ENCODE data around the gene RER1. TPM values are rescaled to one million over a fixed set of nuclear protein-coding genes. Genes with fewer than 3 reads are reported as not detected.

Gene RER1
- polyA plus RNA-seq, 3 donors from 2014 or later: 185 to 216 (median 210) TPM

DNA sequence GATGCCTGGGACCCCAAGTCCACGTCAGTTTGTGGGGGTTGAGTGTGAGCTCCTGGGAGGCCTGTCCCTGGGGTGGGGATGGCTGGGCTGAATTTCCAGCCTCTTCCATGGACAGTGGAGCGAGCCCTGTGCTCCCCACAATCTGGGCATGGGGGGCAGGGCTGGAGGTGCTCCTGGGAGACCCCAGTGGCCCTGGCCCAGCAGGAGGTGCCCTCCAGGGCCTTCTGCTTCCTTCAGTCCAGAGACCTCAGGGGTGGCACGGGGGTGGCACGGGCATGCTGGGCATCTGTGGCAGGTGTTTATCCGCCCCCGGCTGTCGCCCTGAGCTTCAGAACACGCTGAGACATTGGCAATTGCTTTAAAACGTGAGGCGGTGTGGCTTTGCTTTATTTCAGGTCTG is 41.1 kb upstream of the RER1 start:
- H3K27ac Mint-ChIP-seq: no peak overlapping the region
- no peaks in the 10 kb centered on the region for H3K4me1 Mint-ChIP-seq
- no peak overlapping the region for H3K4me3 Mint-ChIP-seq
- DNase-seq: no peak
- H3K27me3 Mint-ChIP-seq (ENCODE audit: low read depth in 3 of 3): peaks cover 0 to 3% (median 2%) of the 10 kb centered on the region in 3 donors
- no peaks in the 10 kb centered on the region for H3K9me3 Mint-ChIP-seq
- no peaks in the 10 kb centered on the region for H3K36me3 Mint-ChIP-seq

- DNase-seq: no peak
- Mint-ChIP-seq H3K9me3 (no peaks in the 10 kb centered on the region), H3K27ac (no peak overlapping the region), H3K4me1 (no peaks in the 10 kb centered on the region), H3K27me3 (ENCODE audit: low read depth in 3 of 3) (peaks cover 0 to 2% (median 0%) of the 10 kb centered on the region in 3 donors), H3K36me3 (no peaks in the 10 kb centered on the region), H3K4me3 (no peak overlapping the region)
Observed at GRCh38 chr1:2350911-2351655, 40.6 kb upstream of the RER1 start.

DNA sequence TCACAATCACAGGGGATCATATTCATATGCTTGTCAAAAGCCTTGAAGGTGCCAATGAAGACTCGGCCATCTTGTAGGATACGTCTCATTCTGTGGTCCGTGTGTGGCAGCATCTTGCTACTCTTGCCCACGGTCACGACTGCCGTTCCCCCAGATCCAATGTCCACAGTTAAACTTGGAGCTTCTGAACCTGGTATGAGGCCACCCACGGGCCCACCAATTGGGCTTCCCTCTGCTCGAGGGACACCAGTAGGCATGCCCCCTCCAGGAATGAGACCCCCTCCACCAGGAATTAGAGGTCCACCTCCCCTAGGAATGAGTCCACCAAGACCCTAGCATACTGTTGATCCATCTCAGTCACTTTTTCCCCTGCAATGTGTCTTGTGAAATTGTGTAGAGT is 39.9 kb upstream of the RER1 start:
- Mint-ChIP-seq H3K27me3 (ENCODE audit: low read depth in 3 of 3) (peaks cover 0 to 2% (median 0%) of the 10 kb centered on the region in 3 donors), H3K4me1 (no peaks in the 10 kb centered on the region), H3K27ac (no peak overlapping the region), H3K36me3 (no peaks in the 10 kb centered on the region), H3K4me3 (no peak overlapping the region), H3K9me3 (no peaks in the 10 kb centered on the region)
- no peak for DNase-seq

DNA sequence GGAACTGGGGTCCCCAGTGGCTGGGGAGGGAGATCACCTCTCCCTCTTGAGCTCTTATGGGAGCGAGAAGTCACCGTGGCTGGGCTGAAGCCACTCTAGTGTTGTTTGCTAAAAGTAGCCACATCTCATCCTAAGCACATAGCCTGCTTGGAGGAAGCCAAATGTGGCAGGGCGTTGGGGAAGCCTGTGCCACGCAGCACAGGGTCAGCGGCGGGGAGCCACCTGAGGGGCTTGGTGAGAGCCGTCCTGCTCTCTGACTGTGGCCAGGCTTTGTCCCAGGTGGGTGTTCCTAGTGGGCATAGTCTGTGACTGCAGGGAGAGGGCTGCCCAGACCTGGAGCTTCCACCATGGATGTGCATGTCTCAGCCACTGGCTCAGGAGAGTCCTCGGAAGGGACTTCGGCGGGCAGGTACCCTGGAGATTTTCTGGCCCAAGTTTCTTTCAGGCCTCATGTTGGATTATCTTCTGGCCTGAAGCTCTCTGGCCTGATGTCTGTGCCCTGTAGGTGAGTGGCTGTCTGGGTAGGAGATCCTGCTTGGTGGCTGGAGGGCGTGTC is 39.2 kb upstream of the RER1 start:
- Mint-ChIP-seq H3K27ac (no peak overlapping the region), H3K4me1 (no peaks in the 10 kb centered on the region), H3K27me3 (ENCODE audit: low read depth in 3 of 3) (peaks cover 0 to 2% (median 0%) of the 10 kb centered on the region in 3 donors), H3K4me3 (no peak overlapping the region), H3K36me3 (no peaks in the 10 kb centered on the region), H3K9me3 (no peaks in the 10 kb centered on the region)
- no peak for DNase-seq

GRCh38 chr1:2352897-2353550 is 38.6 kb upstream of the RER1 start:
- H3K4me3 Mint-ChIP-seq: no peak overlapping the region
- H3K9me3 Mint-ChIP-seq: no peaks in the 10 kb centered on the region
- no peak for DNase-seq
- no peak overlapping the region for H3K27ac Mint-ChIP-seq
- H3K36me3 Mint-ChIP-seq: no peaks in the 10 kb centered on the region
- peaks cover 0 to 2% (median 0%) of the 10 kb centered on the region in 3 donors for H3K27me3 Mint-ChIP-seq (ENCODE audit: low read depth in 3 of 3)
- H3K4me1 Mint-ChIP-seq: no peaks in the 10 kb centered on the region

DNA sequence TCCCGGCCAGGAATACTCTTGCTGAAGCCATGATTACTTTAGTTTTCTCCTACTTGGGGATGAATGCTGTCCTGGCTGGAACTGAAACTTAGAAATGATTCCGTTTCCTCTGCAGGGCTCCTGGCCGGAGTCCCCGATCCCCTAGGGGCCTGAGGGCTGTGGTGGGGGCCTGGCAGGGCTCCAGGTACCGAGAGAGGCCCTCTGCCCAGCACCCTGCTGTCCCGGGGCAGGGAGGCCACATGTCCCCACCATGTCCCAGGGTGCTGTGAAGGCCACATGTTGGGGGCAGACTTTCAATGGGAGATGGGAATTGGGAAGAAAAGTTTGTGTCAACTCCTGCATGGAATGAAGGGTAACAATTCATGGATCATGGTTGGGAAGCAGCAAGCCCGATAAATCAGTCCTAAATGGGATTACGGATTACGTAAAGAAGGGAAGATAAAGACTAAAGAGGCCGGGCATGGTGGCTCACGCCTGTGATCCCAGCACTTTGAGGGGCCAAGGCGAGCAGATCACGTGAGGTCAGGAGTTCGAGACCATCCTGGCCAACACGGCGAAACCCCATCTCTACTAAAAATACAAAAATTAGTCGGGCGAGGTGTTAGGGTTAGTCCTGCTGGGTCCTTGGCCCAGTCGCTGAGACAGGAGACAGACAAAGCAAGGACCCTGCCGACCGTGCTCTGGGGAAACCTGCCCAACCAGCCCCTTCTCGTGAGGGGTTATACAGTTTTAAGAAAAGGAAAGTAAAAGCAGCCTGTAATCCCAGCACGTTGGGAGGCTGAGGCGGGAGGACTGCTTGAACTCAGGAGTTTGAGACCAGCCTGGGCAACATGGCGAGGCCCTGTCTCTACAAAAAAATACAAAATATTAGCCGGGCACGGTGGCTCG is 37.8 kb upstream of the RER1 start:
- Mint-ChIP-seq H3K4me1 (no peaks in the 10 kb centered on the region), H3K27ac (no peak overlapping the region)
- DNase-seq: no peak

DNA sequence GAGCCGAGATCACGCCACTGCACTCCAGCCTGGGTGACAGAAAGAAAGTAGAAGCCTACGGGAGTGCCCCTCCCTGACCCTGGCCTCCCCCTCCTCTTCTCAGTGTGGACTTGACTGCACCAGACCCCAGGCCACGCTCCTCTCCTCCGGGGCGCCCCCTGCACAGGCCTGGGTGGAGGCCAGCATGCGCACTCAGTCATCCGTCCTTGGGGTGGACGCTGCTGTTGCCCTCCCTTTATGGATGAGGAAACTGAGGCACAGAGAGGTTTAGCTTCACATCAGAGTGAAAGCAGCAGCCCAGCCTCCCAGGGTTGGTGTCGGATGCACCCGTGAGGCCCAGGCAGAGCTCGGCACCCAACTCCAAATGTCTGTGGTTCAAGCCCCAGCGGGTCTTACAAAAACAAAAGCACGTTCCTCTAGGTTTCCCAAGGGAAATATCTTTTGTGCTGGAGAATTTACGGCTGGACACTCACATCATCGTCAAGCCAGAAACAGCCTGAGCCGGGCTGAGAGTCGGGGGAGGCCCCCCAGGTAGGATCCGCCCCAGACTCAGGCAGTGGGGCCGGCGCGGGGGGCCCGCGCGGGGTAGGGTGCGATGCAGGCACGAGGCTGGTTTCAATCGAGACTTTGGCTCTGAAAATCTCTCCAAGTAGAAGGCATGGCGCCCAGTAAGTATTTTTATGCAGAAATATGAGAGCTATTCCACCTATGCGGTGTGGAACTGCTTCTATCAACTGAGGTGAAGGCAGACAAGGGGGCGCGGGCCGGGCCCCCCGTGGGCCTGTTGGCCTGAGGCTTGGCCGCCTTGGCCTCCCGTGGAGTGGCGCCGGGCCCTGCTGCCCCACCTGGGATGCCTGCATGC is 36.9 kb upstream of the RER1 start:
- Mint-ChIP-seq H3K9me3 (no peaks in the 10 kb centered on the region), H3K4me3 (no peak overlapping the region), H3K27ac (no peak overlapping the region), H3K27me3 (ENCODE audit: low read depth in 3 of 3) (no peaks in the 10 kb centered on the region), H3K36me3 (no peaks in the 10 kb centered on the region), H3K4me1 (no peaks in the 10 kb centered on the region)
- DNase-seq: no peak

More for the DNA sequence above, 37.8 kb upstream of the RER1 start:
- peaks cover 0 to 2% (median 0%) of the 10 kb centered on the region in 3 donors for H3K27me3 Mint-ChIP-seq (ENCODE audit: low read depth in 3 of 3)
- H3K36me3 Mint-ChIP-seq: no peaks in the 10 kb centered on the region
- no peak overlapping the region for H3K4me3 Mint-ChIP-seq
- no peaks in the 10 kb centered on the region for H3K9me3 Mint-ChIP-seq

- Mint-ChIP-seq H3K9me3 (no peaks in the 10 kb centered on the region), H3K36me3 (no peaks in the 10 kb centered on the region), H3K27me3 (ENCODE audit: low read depth in 3 of 3) (no peaks in the 10 kb centered on the region), H3K4me1 (no peaks in the 10 kb centered on the region), H3K4me3 (no peak overlapping the region), H3K27ac (no peak overlapping the region)
- no peak for DNase-seq
Observed at GRCh38 chr1:2355373-2356261, 36.0 kb upstream of the RER1 start.

GRCh38 chr1:2356401-2356800 is 35.2 kb upstream of the RER1 start:
- Mint-ChIP-seq H3K36me3 (peaks cover 0 to 3% (median 0%) of the 10 kb centered on the region in 3 donors), H3K27ac (no peak overlapping the region), H3K9me3 (no peaks in the 10 kb centered on the region), H3K4me3 (no peak overlapping the region), H3K4me1 (no peaks in the 10 kb centered on the region), H3K27me3 (ENCODE audit: low read depth in 3 of 3) (no peaks in the 10 kb centered on the region)
- DNase-seq: no peak

GRCh38 chr1:2356911-2357845 is 34.5 kb upstream of the RER1 start:
- Mint-ChIP-seq H3K9me3 (no peaks in the 10 kb centered on the region), H3K27me3 (ENCODE audit: low read depth in 3 of 3) (no peaks in the 10 kb centered on the region), H3K4me1 (no peaks in the 10 kb centered on the region), H3K4me3 (no peak overlapping the region), H3K27ac (no peak overlapping the region), H3K36me3 (peaks cover 0 to 3% (median 1%) of the 10 kb centered on the region in 3 donors)
- no peak for DNase-seq

GRCh38 chr1:2358072-2358471 is 33.6 kb upstream of the RER1 start:
- DNase-seq: no peak
- Mint-ChIP-seq H3K9me3 (peaks cover 0 to 2% (median under 1%) of the 10 kb centered on the region in 6 donors), H3K36me3 (peaks cover 0 to 3% (median 3%) of the 10 kb centered on the region in 3 donors), H3K4me3 (no peak overlapping the region), H3K4me1 (no peaks in the 10 kb centered on the region), H3K27me3 (ENCODE audit: low read depth in 3 of 3) (no peaks in the 10 kb centered on the region), H3K27ac (no peak overlapping the region)
